HG03066 (cell line): Measurements from ENCODE around the gene ACOXL.

Experiments used
- ATAC-seq: cut with Tn5 transposase; IDR thresholded peaks from one replicate; pipeline ENCODE4 v1.9.1; 2021; ENCODE audit warnings: low read depth; ENCODE audit not compliant: unreplicated experiment

ACOXL gene

DNA sequence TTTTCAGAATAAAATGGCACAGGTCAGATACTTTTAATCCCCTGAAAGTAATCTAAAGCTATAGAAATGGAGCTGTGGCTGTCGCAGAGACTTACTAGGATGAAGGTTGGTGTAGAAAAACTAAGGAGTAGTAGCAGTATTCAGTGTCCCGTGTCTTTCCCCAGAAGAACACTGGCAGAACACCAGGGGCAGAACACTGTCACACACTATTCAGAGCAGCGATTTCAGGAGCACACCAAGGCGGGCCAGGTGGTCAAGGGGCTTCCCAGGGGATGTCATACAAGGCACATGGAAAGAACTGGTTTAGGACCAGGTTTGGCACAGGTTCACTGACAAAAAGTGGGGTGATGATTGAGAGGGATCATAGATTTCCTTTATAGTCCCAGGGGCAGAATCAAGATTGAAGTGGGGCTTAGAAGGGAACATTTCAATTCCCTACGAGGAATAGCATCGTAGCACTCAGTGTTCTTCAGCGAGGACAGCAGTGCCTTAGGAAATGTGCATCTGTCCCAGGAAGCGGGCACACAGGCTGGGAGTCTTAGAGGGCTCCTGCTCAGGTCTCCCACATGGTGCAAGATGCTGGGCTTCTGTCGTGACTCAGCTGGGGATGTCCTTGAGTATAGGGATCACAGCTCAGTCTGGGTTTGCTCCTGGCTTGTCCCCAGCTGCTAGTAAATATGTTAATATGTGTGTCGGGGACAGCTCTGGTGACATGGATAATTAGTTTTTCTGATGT is 410.9 kb downstream of the ACOXL start:
- no peak for ATAC-seq

DNA sequence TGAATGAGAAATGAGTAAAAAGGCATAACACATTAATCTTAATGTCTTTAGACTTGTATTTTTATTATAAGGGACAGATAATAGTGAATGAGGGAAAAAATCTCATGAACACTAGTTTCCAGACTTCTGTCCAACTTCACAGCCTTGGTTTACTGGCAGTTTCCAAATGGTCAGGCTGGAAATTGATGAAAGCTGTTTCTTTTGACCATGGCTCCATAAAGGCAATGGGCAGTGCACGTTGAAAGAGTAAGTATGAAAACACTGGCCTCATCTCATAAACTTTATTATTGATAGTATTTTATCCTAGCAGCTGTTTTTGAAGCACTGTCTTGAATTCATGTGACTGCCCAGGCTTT is 411.4 kb downstream of the ACOXL start:
- no peak for ATAC-seq

DNA sequence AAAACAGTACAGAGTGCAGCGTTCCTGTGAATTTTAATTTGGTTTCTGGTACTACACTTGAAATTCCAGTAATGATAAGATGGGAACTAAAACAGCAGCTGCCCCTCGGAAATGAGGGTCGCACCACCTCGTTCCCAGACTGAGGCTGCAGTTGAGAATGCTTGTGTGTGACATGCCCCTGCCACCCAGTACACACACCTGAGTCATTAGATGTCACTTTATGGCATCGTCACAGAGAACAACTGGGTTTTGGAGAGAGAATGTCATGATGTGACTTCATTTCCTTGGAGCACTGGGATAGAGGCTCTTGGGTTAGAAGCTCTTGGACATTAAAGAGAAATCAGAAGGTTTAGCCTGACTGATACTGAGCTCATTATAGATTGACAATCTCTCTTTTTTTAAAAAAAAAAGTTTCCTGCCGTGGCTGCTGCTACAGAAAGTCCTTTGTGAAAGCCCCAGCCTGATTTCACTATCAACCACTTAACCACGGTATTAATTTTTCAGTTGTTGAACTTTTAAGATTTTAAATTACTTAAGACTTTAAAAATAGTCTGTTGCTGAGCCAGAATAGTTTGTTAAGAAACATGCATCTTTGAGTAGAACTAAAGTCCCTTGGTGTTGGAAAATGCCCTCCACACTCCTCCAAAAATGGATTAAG is 412.9 kb downstream of the ACOXL start:
- ATAC-seq, result no peak

DNA sequence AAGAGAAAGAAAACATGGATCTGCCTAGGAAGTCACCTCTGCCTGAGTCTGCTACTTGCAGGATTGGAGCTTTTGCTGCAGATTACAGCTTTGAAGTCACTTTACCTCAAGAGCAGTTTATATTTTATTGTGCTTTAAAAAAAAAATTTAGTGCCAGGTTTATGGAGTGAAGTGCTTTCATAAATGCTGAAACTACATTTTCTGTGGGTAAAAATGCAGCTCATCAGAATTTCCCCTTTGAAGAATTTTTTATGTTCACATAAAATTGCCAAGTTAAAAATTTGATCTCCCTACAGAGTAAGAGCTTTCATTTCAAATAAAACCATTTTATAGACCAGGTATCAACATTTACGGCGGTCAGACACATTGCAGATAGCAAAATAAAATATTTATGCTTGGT is 413.6 kb downstream of the ACOXL start:
- no peak for ATAC-seq

DNA sequence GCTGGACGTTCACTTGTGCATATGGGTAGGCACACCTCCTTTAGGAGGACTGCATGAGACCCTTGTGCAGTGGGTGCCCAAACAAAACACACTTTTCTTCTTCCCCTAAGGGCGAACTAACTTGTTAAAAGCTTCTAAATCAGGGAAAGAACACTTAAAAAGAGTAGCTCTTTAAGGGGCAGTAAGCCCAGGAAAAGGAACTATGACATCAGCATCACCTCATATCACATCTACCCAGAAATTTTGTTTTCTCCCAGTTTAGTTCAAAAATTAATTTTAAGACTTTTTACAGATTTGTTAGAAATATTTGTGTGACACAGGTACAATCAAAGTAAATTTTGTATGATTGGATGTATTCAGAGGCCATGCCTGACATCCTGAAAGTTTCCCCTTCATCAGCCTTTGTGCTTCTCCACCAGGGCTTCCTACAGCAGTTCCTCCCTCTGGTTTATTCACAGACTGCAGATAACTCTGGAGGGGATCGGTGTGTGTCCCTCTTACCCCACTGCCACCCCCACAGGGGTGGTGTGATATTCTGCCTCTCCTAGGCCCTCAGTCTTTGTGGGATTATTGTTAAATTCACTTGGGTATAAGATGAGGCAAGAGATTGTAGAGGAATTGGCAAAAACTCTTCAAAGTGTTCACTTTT is 416.0 kb downstream of the ACOXL start:
- ATAC-seq, result no peak

- ATAC-seq, result no peak
Measured at GRCh38 chr2:111148925-111149324, 416.6 kb downstream of the ACOXL start.

GRCh38 chr2:111149882-111150455 is 417.6 kb downstream of the ACOXL start:
- no peak for ATAC-seq

DNA sequence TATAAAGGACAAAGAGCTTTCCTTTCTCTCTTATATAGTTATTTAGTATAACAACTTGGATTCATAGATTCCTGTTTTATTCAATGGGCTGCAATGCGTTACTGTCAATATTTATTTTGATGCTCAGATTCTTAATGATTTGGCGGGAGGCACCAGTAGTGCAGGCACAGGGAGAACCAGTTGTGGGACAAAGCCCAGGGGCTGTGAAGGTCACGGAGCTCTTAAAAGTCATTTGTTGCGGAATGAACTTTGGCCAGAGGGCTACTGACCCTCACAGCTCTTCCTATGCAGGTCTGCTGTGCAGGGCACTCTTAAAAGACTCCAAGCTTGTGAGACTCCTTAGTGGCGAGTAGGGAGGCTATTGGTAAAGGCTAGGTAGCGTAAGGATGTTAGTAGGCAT is 422.4 kb downstream of the ACOXL start:
- ATAC-seq, result no peak

DNA sequence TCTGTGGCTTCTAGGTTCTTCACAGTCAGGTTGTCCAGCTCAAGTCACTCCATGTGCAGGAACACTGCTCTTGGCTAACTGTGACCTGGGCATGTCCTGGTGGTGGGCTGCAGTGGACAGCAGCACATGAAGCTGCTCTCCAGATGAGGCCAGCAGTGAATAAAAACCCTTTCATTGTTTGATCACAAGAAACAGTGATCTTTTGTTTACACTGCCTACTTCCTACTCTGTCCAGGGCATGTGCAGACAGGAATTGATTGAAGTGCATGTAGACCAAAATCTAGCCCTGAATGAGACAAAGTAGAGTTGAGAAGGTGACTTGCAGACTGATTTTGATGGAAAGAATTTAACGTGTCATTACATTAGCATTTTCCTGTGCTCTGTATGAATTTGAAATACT is 423.2 kb downstream of the ACOXL start:
- no peak for ATAC-seq

GRCh38 chr2:111156529-111156928 is 424.2 kb downstream of the ACOXL start:
- ATAC-seq, result no peak

DNA sequence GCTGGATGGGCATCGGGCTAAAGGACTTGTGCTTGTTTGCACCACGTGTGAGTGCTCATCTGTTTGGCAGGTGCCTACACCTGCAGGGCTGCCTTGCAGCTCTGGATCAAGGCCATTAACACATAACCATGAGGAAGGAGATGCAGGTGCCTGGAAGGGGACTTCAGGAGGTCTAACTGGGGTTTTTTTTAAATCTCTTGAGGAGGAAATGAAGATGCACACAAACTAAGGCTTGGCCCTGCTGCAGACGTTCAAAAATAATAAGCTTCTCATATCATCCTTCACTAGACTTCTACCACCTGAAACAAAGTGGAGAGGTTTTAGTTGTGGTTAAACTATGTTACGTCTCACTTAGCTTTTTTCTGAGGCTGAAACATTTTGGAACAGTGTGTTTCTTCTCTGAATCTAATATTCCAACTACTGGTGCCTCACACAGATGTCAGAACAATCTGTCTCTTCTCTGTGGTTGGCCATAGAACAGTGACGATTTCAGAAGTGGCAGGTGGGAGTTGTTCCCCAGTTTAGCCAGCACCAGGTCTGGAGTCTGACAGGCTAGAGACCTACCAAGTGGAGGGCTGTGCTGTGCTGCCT is 424.8 kb downstream of the ACOXL start:
- ATAC-seq, result peak; percentile 53

DNA sequence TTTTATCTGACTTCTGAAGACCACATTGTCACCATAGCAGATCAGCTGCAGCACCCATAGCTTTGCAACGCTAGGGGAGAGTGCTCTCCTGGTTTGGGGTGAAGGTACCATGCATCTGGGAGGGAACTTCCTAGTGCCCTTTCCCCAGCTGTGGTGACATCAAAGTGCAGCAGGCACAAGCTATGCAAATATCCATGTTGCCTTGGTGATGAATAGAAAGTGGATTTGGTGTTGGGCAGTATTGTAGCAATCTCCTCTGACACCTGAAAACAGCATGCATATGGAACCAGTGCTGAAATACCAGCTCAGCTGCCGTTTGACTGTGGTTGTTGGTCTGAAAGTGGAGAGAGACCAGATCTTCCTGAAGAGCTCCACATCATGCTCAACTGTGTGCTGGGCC is 425.4 kb downstream of the ACOXL start:
- peak; percentile 55 for ATAC-seq

DNA sequence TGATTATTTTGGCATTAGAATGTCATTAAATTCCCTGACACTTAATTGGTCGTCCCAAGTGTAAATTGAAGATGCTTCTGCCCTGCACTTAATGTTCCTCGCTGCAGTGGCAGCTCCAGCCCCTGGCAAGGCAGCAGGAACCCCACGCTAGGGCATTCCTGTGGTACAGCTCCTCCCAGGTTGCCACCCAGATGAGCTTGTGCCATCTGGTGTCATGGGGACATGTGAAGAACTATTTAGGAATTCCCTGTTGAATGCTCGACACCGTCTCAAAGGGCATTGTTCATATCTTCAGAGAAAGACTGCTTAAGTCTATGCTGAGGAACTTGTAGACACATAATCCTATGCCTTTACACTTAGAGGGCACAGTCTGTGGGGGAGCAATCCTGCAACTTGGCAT is 427.3 kb downstream of the ACOXL start:
- ATAC-seq, result no peak

- no peak for ATAC-seq
Measured at GRCh38 chr2:111160758-111161157, 428.4 kb downstream of the ACOXL start.

DNA sequence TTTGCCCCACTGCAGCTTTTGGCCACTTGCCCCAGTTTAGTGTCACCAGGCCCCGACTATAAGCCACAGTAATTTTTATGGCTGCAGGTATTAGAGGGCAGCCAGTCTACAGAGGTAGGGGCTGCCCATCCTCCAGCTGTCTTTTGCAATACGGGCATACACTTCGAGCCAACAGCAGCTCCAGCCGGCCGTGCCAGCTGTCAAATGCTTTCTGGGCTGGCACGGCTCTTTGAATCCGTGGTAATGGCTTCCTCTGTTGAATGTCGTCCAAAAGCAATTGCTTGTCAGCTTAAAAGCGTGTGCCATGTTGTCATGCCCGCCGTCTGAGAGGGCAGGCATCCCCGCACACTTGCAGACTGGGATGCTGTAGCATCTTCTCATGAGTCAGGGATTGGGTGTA is 429.6 kb downstream of the ACOXL start:
- no peak for ATAC-seq

GRCh38 chr2:111162718-111163331 is 430.5 kb downstream of the ACOXL start:
- ATAC-seq, result no peak

- no peak for ATAC-seq
Measured at GRCh38 chr2:111164078-111164477, 431.7 kb downstream of the ACOXL start.

- no peak for ATAC-seq
Measured at GRCh38 chr2:111165084-111165483, 432.7 kb downstream of the ACOXL start.

- ATAC-seq, result no peak
Measured at GRCh38 chr2:111166115-111166514, 433.7 kb downstream of the ACOXL start.

DNA sequence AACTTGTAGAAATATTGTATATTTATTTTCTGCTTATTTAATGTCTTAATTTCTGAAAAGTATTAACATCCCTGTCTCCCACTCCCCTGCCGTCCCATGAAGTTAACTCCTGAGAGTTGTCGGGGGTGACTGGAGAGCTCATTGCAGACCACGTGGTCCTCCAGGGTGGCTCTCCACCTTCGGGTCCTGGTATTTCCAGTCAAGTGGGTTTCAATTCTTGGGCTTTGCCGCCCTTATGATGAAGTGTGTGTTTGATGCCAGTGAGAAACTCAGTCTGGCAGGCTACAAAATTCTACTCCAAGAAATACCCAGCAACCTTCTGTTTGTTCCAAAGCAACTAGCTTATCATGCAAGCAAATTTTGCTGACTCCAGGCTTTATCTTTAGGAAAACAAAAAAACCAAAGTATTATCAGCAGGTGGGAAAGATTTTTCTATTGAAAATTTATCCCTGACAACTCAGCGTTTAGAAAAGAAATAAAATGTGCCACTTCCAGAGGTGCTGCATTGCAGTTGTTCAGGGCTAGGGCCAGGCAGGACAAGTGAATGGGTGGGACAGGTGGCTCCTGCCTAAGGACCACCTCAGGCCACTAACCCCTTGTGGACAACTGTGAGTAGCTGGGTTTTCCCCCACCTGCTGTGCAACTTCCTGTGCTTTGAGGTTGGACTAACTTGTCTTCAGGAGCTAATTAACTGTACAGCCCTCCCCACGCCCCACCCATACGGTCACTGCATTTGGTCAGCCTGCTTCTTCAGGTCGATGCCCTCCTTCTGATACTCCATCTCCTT is 434.9 kb downstream of the ACOXL start:
- ATAC-seq, result no peak
